ENCODE results near the gene DNPEP.
"Not testable (repeated sequence)": the region's sequence is repeated elsewhere in the genome, so short reads cannot be mapped to it uniquely, and the experiment has no call there.

Gene DNPEP

GRCh38 chr2:219403861-219404260, 16.1 kb upstream of the DNPEP start:
- in situ Hi-C loops (cut with MboI; ENCODE audit: low sequenced_read_pairs), result loop anchor here (25.0 kb wide), 1 partner anchor 108 kb away; the partner anchor contains the start of gene ASIC4

- in situ Hi-C loops (cut with MboI; ENCODE audit: low sequenced_read_pairs), result loop anchor here (25.0 kb wide), 1 partner anchor 109 kb away; the partner anchor contains the start of gene ASIC4
Measured at GRCh38 chr2:219402665-219403515, 15.2 kb upstream of the DNPEP start.

- in situ Hi-C loops (cut with MboI; ENCODE audit: low sequenced_read_pairs), result loop anchor here (25.0 kb wide), 1 partner anchor 111 kb away; the partner anchor contains the start of gene ASIC4
Measured at GRCh38 chr2:219401606-219402005, 13.9 kb upstream of the DNPEP start.

- in situ Hi-C loops (cut with MboI; ENCODE audit: low sequenced_read_pairs), result loop anchor here (25.0 kb wide), 1 partner anchor 112 kb away; the partner anchor contains the start of gene ASIC4
Measured at GRCh38 chr2:219400562-219400961, 12.8 kb upstream of the DNPEP start.

GRCh38 chr2:219399716-219400478, 12.2 kb upstream of the DNPEP start:
- in situ Hi-C loops (cut with MboI; ENCODE audit: low sequenced_read_pairs), result loop anchor here (25.0 kb wide), 1 partner anchor 112 kb away; the partner anchor contains the start of gene ASIC4

- in situ Hi-C loops (cut with MboI; ENCODE audit: low sequenced_read_pairs), result no loop called here
Measured at GRCh38 chr2:219398721-219399363, 11.1 kb upstream of the DNPEP start.

- in situ Hi-C loops (cut with MboI; ENCODE audit: low sequenced_read_pairs), result no loop called here
Measured at GRCh38 chr2:219396863-219397457, 9.2 kb upstream of the DNPEP start.

GRCh38 chr2:219395609-219396008, 7.9 kb upstream of the DNPEP start:
- in situ Hi-C loops (cut with MboI; ENCODE audit: low sequenced_read_pairs), result no loop called here

- in situ Hi-C loops (cut with MboI; ENCODE audit: low sequenced_read_pairs), result not testable (repeated sequence)
Measured at GRCh38 chr2:219395056-219395455, 7.3 kb upstream of the DNPEP start.

- in situ Hi-C loops (cut with MboI; ENCODE audit: low sequenced_read_pairs), result no loop called here
Measured at GRCh38 chr2:219392754-219393153, 5.0 kb upstream of the DNPEP start.

GRCh38 chr2:219388907-219389156, 1.1 kb upstream of the DNPEP start:
- in situ Hi-C loops (cut with MboI; ENCODE audit: low sequenced_read_pairs), result no loop called here

GRCh38 chr2:219388121-219388906, 602 bp upstream of the DNPEP start:
- in situ Hi-C loops (cut with MboI; ENCODE audit: low sequenced_read_pairs), result no loop called here

GRCh38 chr2:219386532-219387280, 1.0 kb downstream of the DNPEP start:
- in situ Hi-C loops (cut with MboI; ENCODE audit: low sequenced_read_pairs), result no loop called here

GRCh38 chr2:219385958-219386520, 1.7 kb downstream of the DNPEP start:
- in situ Hi-C loops (cut with MboI; ENCODE audit: low sequenced_read_pairs), result no loop called here

GRCh38 chr2:219384859-219385258, 2.9 kb downstream of the DNPEP start:
- in situ Hi-C loops (cut with MboI; ENCODE audit: low sequenced_read_pairs), result no loop called here

- in situ Hi-C loops (cut with MboI; ENCODE audit: low sequenced_read_pairs), result no loop called here
Measured at GRCh38 chr2:219384083-219384713, 3.5 kb downstream of the DNPEP start.

GRCh38 chr2:219381448-219381847, 6.3 kb downstream of the DNPEP start:
- in situ Hi-C loops (cut with MboI; ENCODE audit: low sequenced_read_pairs), result no loop called here

- in situ Hi-C loops (cut with MboI; ENCODE audit: low sequenced_read_pairs), result no loop called here
Measured at GRCh38 chr2:219380926-219381325, 6.8 kb downstream of the DNPEP start.
